HEK293 (cell line): Measurements from ENCODE around the gene DNMT3A.

Source experiments
- CTCF ChIA-PET: fragments of 350-600 bp; formaldehyde crosslinking; extraction: SDS; loops from one replicate; lab custom pipeline; 2021; ENCODE audit warnings: antibody characterized with exemption; lab: Yijun Ruan, JAX
- POLR2A ChIA-PET: fragments of 300-600 bp; formaldehyde crosslinking; extraction: SDS; loops from one replicate; lab custom pipeline; 2020; ENCODE audit warnings: antibody characterized with exemption, inconsistent platforms; lab: Yijun Ruan, JAX
- H3K27ac ChIP-seq: fragments of 200-500 bp; sonication (Bioruptor generic); 2 replicates; pipeline ENCODE4 v1.5.1; 2014; ENCODE audit warnings: low read depth, low read length, control low read depth, inconsistent platforms; ENCODE audit errors: extremely low read depth
- H3K36me3 ChIP-seq, 2 experiments: fragments of 200-500 bp in 1 of 2; sonication (Bioruptor generic) in 1 of 2; 1 replicate in 1 of 2; 2 replicates in 1 of 2; pipeline ENCODE4 v1.5.1; 2014 to 2017; ENCODE audit warnings: inconsistent platforms in 2 of 2, low read length in 2 of 2; ENCODE audit not compliant: control insufficient read depth in 2 of 2, insufficient read depth in 1 of 2
- H3K4me1 ChIP-seq: fragments of 200-500 bp; sonication (Bioruptor generic); 2 replicates; pipeline ENCODE4 v1.5.1; 2014; ENCODE audit warnings: mild to moderate bottlenecking, low read length, inconsistent platforms; ENCODE audit not compliant: control insufficient read depth, insufficient read depth
- H3K4me3 ChIP-seq: 2 replicates; pipeline ENCODE4 v1.5.1; 2011; ENCODE audit warnings: low read depth, mild to moderate bottlenecking, control low read depth, low read length, moderate library complexity
- H3K9me3 ChIP-seq: fragments of 200-500 bp; sonication (Bioruptor generic); 2 replicates; pipeline ENCODE4 v1.5.1; 2014; ENCODE audit warnings: low read depth, low read length, inconsistent platforms; ENCODE audit not compliant: control insufficient read depth, insufficient read depth
- EGR2 ChIP-seq: fragments of 450-650 bp; formaldehyde crosslinking; IDR thresholded peaks from 2 replicates; pipeline ENCODE4 v1.5.1; 2016; ENCODE audit warnings: low read depth, missing biosample characterization, missing genetic modification characterization
- HOXC10 ChIP-seq: sonication (generic); formaldehyde crosslinking; IDR thresholded peaks from 2 replicates; pipeline ENCODE4 v1.8.1; 2023; ENCODE audit warnings: mild to moderate bottlenecking, missing genetic modification reagents
- KLF7 ChIP-seq: fragments of 450-650 bp; formaldehyde crosslinking; IDR thresholded peaks from 2 replicates; pipeline ENCODE4 v1.5.1; 2016; ENCODE audit warnings: missing biosample characterization, missing genetic modification characterization, borderline replicate concordance
- KLF8 ChIP-seq: fragments of 450-650 bp; formaldehyde crosslinking; IDR thresholded peaks from 2 replicates; pipeline ENCODE4 v1.5.1; 2016; ENCODE audit warnings: missing biosample characterization, missing genetic modification characterization
- PBX3 ChIP-seq: sonication (generic); formaldehyde crosslinking; IDR thresholded peaks from 2 replicates; pipeline ENCODE4 v1.8.1; 2022; ENCODE audit warnings: mild to moderate bottlenecking, moderate library complexity, missing genetic modification reagents
- SP2 ChIP-seq: fragments of 450-650 bp; formaldehyde crosslinking; IDR thresholded peaks from 2 replicates; pipeline ENCODE4 v1.5.1; 2016; ENCODE audit warnings: missing biosample characterization, missing genetic modification characterization
- ZBTB21 ChIP-seq: fragments of 450-650 bp; formaldehyde crosslinking; IDR thresholded peaks from 2 replicates; pipeline ENCODE4 v1.5.1; 2017; ENCODE audit warnings: missing biosample characterization, missing genetic modification characterization
- ZBTB44 ChIP-seq: fragments of 450-650 bp; IDR thresholded peaks from 2 replicates; pipeline ENCODE4 v1.5.1; 2018; ENCODE audit warnings: missing biosample characterization, mild to moderate bottlenecking, missing genetic modification characterization
- ZFHX2 ChIP-seq: fragments of 450-650 bp; formaldehyde crosslinking; conservative IDR thresholded peaks from 2 replicates; pipeline ENCODE4 v1.5.1; 2016; ENCODE audit warnings: missing biosample characterization, missing genetic modification characterization
- ZFP69B ChIP-seq: fragments of 450-650 bp; formaldehyde crosslinking; IDR thresholded peaks from 2 replicates; pipeline ENCODE4 v1.5.1; 2016; ENCODE audit warnings: missing biosample characterization, missing genetic modification characterization
- ZNF175 ChIP-seq: fragments of 450-650 bp; formaldehyde crosslinking; IDR thresholded peaks from 2 replicates; pipeline ENCODE4 v1.5.1; 2016; ENCODE audit warnings: missing biosample characterization, missing genetic modification characterization
- ZNF391 ChIP-seq: fragments of 450-650 bp; formaldehyde crosslinking; IDR thresholded peaks from 2 replicates; pipeline ENCODE4 v1.5.1; 2016; ENCODE audit warnings: low read depth, missing biosample characterization, missing genetic modification characterization, borderline replicate concordance
- ZNF629 ChIP-seq: fragments of 450-650 bp; formaldehyde crosslinking; IDR thresholded peaks from 2 replicates; pipeline ENCODE4 v1.5.1; 2017; ENCODE audit warnings: missing biosample characterization, missing genetic modification characterization
- ZNF654 ChIP-seq: fragments of 450-650 bp; formaldehyde crosslinking; IDR thresholded peaks from 2 replicates; pipeline ENCODE4 v1.5.1; 2016; ENCODE audit warnings: low read depth, missing biosample characterization, missing genetic modification characterization
- ZNF658 ChIP-seq: fragments of 450-650 bp; formaldehyde crosslinking; IDR thresholded peaks from 2 replicates; pipeline ENCODE4; 2016; ENCODE audit warnings: missing biosample characterization, missing genetic modification characterization
- ZNF660 ChIP-seq: fragments of 450-650 bp; IDR thresholded peaks from 2 replicates; pipeline ENCODE4 v1.5.1; 2018; ENCODE audit warnings: missing biosample characterization, mild to moderate bottlenecking, missing genetic modification characterization
- ZNF664 ChIP-seq: fragments of 450-650 bp; formaldehyde crosslinking; IDR thresholded peaks from 2 replicates; pipeline ENCODE4 v1.5.1; 2016; ENCODE audit warnings: missing biosample characterization, missing genetic modification characterization
- ZNF747 ChIP-seq: fragments of 450-650 bp; formaldehyde crosslinking; IDR thresholded peaks from 2 replicates; pipeline ENCODE4 v1.5.1; 2016; ENCODE audit warnings: missing biosample characterization, missing genetic modification characterization
- ZNF830 ChIP-seq: fragments of 450-650 bp; IDR thresholded peaks from 2 replicates; pipeline ENCODE4 v1.5.0; 2018; ENCODE audit warnings: missing biosample characterization, missing genetic modification characterization, low read depth, mild to moderate bottlenecking, moderate library complexity
- ZNF843 ChIP-seq: fragments of 450-650 bp; formaldehyde crosslinking; IDR thresholded peaks from 2 replicates; pipeline ENCODE4 v1.5.1; 2016; ENCODE audit warnings: missing biosample characterization, missing genetic modification characterization
- ZXDB ChIP-seq: fragments of 450-650 bp; formaldehyde crosslinking; IDR thresholded peaks from 2 replicates; pipeline ENCODE4 v1.5.1; 2016; ENCODE audit warnings: missing biosample characterization, missing genetic modification characterization
- TF ChIP-seq, protein P1 (sequence below): fragments of 450-650 bp; formaldehyde crosslinking; IDR thresholded peaks from 2 replicates; pipeline ENCODE4 v1.5.1; 2016; ENCODE audit warnings: missing biosample characterization, missing genetic modification characterization
- TF ChIP-seq, protein P2 (sequence below): fragments of 450-650 bp; formaldehyde crosslinking; IDR thresholded peaks from 2 replicates; pipeline ENCODE4 v1.5.1; 2017; ENCODE audit warnings: missing biosample characterization, missing genetic modification characterization
- TF ChIP-seq, protein P3 (sequence below): fragments of 450-650 bp; formaldehyde crosslinking; IDR thresholded peaks from 2 replicates; pipeline ENCODE4 v1.5.1; 2016; ENCODE audit warnings: missing biosample characterization, missing genetic modification characterization

DNMT3A gene

DNA sequence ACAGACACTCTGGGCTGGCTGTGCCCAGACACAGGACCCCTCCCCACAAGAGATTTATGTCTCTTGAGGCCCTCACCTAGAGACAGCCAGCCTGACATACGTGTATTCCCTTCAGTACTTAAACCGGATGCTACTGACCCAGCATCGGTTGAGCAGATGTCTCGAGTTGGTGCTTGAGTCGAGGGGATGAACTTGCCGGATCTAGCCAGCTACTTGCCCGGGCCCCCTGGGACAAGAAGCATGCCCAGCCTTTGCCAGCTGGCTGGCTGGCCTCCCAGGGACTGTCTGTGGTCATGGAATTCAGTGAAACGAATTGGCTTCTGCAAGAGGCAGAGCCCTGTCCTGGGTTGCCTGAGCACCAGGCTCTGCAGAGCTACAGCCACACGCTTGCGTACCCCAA is 36.0 kb downstream of the DNMT3A start (continued):
- TF ChIP-seq, protein P1, sequence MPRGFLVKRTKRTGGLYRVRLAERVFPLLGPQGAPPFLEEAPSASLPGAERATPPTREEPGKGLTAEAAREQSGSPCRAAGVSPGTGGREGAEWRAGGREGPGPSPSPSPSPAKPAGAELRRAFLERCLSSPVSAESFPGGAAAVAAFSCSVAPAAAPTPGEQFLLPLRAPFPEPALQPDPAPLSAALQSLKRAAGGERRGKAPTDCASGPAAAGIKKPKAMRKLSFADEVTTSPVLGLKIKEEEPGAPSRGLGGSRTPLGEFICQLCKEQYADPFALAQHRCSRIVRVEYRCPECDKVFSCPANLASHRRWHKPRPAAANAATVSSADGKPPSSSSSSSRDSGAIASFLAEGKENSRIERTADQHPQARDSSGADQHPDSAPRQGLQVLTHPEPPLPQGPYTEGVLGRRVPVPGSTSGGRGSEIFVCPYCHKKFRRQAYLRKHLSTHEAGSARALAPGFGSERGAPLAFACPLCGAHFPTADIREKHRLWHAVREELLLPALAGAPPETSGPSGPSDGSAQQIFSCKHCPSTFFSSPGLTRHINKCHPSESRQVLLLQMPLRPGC (tag by site-specific recombination) = no peak
- TF ChIP-seq HOXC10 (CRISPR knock-in tag) (no peak), ZBTB21 (tag by site-specific recombination) (no peak), ZNF654 (tag by site-specific recombination) (no peak), ZNF660 (no peak), ZNF175 (tag by site-specific recombination) (no peak), ZNF664 (tag by site-specific recombination) (no peak), ZXDB (tag by site-specific recombination) (no peak), KLF8 (no peak), PBX3 (CRISPR knock-in tag) (no peak)

DNA sequence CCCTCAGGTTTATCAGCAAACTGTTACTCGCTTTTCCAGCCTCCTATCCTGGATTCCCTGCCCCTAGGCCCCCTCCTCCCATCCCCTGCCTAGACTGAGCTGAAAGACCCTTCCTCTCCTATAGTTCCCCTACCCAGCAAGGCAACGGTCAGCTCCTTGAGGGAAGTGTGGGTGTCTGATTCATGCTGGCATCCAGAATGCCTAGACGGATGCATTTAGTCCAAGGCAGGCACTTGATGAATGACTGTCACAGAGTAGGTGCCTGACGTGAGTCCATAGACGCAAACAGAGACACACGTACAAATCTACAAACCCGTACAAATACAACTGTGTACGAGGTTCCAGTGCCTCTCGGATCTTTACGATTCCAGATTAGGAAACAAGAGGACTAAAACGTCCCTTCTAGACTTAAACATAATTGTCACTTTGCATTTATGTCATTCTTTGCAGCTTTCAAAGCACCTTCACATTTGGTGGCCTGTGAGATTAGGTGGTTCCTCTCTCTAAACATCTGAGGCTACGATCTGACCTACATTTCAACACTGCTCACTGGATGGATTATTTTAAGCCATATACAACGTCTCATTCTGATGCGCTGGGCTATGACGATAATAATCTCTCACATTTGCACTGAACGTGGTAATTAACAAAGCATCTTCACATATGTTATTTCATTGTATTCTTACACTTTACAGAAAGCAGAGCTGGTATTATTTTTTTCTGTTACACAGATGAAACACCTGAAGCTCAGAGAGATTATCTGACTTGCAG is 36.7 kb downstream of the DNMT3A start:
- POLR2A ChIA-PET = no interaction called here
- CTCF ChIA-PET = no interaction called here
- Histone ChIP-seq H3K4me3 (no peak overlapping the region), H3K9me3 (no peaks in the 10 kb centered on the region), H3K27ac (no peak overlapping the region), H3K4me1 (no peaks in the 10 kb centered on the region), H3K36me3 (peaks cover 0 to 56% of the 10 kb centered on the region in 2 experiments; a peak in 2 of 3 replicates)
- TF ChIP-seq, protein P2, sequence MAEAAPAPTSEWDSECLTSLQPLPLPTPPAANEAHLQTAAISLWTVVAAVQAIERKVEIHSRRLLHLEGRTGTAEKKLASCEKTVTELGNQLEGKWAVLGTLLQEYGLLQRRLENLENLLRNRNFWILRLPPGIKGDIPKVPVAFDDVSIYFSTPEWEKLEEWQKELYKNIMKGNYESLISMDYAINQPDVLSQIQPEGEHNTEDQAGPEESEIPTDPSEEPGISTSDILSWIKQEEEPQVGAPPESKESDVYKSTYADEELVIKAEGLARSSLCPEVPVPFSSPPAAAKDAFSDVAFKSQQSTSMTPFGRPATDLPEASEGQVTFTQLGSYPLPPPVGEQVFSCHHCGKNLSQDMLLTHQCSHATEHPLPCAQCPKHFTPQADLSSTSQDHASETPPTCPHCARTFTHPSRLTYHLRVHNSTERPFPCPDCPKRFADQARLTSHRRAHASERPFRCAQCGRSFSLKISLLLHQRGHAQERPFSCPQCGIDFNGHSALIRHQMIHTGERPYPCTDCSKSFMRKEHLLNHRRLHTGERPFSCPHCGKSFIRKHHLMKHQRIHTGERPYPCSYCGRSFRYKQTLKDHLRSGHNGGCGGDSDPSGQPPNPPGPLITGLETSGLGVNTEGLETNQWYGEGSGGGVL (tag by site-specific recombination) = no peak
- TF ChIP-seq ZNF830 (tag by site-specific recombination) = no peak
- TF ChIP-seq ZNF391 (tag by site-specific recombination) = no peak
- TF ChIP-seq ZFP69B (tag by site-specific recombination) = no peak
- TF ChIP-seq ZNF843 (tag by site-specific recombination) = no peak

DNA sequence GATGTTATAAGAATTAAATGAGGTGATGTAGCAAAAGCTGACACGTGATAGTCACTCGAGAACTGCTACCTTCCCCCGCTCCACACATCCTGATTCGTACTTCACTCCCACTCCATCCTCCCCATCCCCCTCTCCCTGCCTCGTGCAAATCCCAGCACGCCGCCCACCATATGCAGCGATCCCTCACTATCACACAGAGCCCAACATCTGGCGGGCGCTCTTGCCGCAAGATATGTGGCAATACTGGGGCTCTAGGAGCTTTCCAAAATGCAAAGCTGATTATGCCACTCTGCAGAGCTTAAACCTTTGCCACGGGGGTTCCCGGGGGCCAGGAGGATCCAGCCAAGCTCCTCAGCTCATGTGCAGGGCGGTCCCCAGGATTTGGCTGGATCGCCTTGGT is 37.4 kb downstream of the DNMT3A start:
- Histone ChIP-seq H3K36me3 (peaks cover 0 to 57% of the 10 kb centered on the region in 2 experiments; a peak in 2 of 3 replicates), H3K27ac (no peak overlapping the region)

More for the DNA sequence above, 37.4 kb downstream of the DNMT3A start:
- POLR2A ChIA-PET = no interaction called here
- H3K4me3 ChIP-seq = no peak overlapping the region
- peak; percentile 55; the same call in 1 of the 2 replicates for TF ChIP-seq ZNF664 (tag by site-specific recombination)
- TF ChIP-seq KLF7 = no peak
- TF ChIP-seq ZNF629 (tag by site-specific recombination) = no peak
- no peak for TF ChIP-seq ZNF747
- TF ChIP-seq EGR2 = peak; percentile 87
- peak; percentile 81 for TF ChIP-seq ZFHX2 (tag by site-specific recombination)
- TF ChIP-seq, protein P3, sequence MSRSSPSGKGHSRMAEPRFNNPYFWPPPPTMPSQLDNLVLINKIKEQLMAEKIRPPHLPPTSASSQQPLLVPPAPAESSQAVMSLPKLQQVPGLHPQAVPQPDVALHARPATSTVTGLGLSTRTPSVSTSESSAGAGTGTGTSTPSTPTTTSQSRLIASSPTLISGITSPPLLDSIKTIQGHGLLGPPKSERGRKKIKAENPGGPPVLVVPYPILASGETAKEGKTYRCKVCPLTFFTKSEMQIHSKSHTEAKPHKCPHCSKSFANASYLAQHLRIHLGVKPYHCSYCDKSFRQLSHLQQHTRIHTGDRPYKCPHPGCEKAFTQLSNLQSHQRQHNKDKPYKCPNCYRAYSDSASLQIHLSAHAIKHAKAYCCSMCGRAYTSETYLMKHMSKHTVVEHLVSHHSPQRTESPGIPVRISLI (tag by site-specific recombination) = no peak
- no peak for TF ChIP-seq ZBTB44 (tag by site-specific recombination)
- TF ChIP-seq ZNF658 (tag by site-specific recombination) = no peak
- TF ChIP-seq SP2 = no peak
- TF ChIP-seq, protein P1 (tag by site-specific recombination) = no peak
- H3K4me1 ChIP-seq = no peaks in the 10 kb centered on the region
- H3K9me3 ChIP-seq = no peaks in the 10 kb centered on the region
- CTCF ChIA-PET = interaction anchor here (0.5 kb wide), 1 partner anchor 34 kb away, joined by 6 read pairs; no protein-coding TSS in a partner anchor
